ENCODE measurements around the gene RAB9A. TPM values are rescaled to one million over a fixed set of nuclear protein-coding genes. Genes with fewer than 3 reads are reported as not detected.

RAB9A gene
- total and polyA plus RNA-seq, 9 of the 15 experiments (the other 6 are each of a cell fraction or from before 2014, with no cell fraction given), result 13.5 to 20.8 (median 17.7) TPM

DNA sequence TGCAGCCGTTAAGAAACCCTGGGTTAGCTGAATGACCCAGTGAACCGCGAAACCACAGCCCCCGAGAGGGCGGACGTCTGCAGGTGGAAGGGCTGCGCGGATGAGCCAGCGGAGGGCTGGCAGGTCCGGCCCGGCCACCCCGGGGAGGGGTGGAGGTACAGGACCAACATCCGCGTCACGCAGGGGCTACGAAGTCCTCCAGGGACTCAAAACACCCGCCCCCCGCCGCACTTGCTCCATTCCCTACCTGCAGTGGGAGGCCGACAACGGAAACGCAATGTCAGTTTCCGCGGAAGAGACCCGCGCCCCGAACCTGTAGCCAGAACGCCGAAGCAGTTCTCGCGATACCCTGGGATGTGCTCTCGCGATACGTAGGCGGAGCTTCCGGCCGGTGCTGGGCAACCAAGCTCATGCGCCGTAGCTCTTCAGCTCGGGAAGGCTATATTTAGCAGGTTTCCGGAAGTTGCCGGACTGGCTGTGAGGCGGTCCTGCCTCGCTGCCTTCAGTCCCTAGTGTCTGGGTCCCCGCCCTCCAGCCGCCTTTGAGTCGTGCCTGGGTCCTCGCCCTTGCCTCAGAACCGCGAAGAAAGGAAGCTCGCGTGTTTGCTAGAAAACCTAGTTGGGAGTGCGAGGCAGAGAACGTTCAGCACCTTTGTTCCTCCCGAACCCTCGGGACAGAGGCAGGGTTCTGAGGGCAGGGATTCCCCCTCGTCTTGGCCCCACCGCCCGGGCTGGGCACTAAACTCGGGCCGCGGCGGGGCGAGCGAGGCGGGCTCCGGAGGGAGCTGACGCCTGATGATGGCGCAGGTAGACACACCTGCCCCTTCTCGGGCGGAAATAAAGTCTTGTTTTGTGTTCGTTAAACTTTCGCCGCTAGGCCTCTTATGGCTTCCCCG, 45.6 kb downstream of the RAB9A start, which contains the start of the genes OFD1 and TRAPPC2 (continued):
- no peak for TF ChIP-seq ZNF445 (CRISPR knock-in tag; IDR thresholded peaks at IDR 0.05; ENCODE audit: low read depth)
- TF ChIP-seq ZFP30 (CRISPR knock-in tag; IDR thresholded peaks at IDR 0.05; ENCODE audit: borderline replicate concordance), result no peak
- 0 out of 2 replicates have a peak, but pooled peaks have one; percentile 7 for TF ChIP-seq CBX5 (IDR thresholded peaks at IDR 0.05; ENCODE audit: borderline replicate concordance, low read depth)
- no peak for TF ChIP-seq ZNF583 (CRISPR knock-in tag; IDR thresholded peaks at IDR 0.05)
- TF ChIP-seq ZNF263 (CRISPR knock-in tag; IDR thresholded peaks at IDR 0.05; ENCODE audit: borderline replicate concordance), result no peak
- no peak for TF ChIP-seq ZBTB17 (CRISPR knock-in tag; IDR thresholded peaks at IDR 0.05)
- no peak for TF ChIP-seq ZNF140 (CRISPR knock-in tag; IDR thresholded peaks at IDR 0.05)
- TF ChIP-seq E2F5 (CRISPR knock-in tag; IDR thresholded peaks at IDR 0.05), result no peak
- TF ChIP-seq ZNF431 (CRISPR knock-in tag; IDR thresholded peaks at IDR 0.05), result no peak
- no peak for TF ChIP-seq SMAD2 (IDR thresholded peaks at IDR 0.05; ENCODE audit: low read depth, low read length)
- TF ChIP-seq, protein P1, sequence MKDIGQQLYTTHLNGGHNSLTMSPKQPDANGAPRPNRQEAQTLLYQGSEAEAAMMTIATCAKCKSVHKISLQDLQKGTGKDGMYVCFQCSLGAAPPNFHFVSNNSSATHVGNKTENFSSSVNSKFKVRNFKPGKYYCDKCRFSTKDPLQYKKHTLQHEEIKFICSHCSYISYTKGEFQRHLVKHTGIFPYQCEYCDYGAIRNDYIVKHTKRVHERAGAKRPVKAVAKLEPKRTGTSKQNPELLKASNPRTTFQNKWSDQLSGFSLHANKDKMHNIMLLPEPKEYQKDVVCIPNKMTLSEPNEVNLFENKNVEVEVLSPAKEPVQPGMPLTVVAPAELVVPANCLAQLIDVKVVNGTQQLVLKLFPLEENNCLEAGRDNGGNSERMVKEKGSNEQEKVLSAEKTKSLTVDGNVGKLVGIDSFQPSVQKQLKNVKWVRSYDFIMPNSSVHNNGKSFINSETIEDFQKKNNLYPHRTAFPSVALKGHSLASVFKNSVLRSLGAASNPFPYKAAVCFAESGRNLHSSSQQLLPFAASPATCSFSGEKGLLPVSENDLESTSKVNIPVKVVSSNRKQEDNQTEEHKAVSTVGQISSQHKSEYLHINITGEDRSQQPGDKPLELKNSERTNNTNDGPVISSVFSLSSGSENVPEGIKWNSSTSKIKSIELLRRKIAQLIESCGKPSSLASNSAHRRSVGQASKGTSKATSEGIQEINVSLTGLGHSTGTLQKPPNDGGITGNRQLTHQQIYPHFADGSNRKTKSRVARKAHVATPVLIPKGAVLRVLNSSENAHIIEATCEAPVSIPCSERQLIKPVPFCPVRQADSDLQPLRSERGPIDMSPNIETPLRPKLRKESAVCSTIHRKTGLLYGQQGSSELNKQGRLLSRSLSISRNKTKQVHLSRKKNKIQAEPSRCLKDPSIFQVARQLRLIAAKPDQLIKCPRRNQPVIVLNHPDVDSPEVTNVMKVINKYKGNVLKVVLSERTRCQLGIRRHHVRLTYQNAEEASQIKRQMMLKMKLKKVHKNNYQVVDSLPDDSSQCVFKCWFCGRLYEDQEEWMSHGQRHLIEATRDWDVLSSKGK (CRISPR knock-in tag; IDR thresholded peaks at IDR 0.05), result no peak
- TF ChIP-seq, protein P2, sequence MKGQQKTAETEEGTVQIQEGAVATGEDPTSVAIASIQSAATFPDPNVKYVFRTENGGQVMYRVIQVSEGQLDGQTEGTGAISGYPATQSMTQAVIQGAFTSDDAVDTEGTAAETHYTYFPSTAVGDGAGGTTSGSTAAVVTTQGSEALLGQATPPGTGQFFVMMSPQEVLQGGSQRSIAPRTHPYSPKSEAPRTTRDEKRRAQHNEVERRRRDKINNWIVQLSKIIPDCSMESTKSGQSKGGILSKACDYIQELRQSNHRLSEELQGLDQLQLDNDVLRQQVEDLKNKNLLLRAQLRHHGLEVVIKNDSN (CRISPR knock-in tag; IDR thresholded peaks at IDR 0.05), result no peak
- TF ChIP-seq, protein P3, sequence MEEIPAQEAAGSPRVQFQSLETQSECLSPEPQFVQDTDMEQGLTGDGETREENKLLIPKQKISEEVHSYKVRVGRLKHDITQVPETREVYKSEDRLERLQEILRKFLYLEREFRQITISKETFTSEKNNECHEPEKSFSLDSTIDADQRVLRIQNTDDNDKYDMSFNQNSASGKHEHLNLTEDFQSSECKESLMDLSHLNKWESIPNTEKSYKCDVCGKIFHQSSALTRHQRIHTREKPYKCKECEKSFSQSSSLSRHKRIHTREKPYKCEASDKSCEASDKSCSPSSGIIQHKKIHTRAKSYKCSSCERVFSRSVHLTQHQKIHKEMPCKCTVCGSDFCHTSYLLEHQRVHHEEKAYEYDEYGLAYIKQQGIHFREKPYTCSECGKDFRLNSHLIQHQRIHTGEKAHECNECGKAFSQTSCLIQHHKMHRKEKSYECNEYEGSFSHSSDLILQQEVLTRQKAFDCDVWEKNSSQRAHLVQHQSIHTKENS (CRISPR knock-in tag; IDR thresholded peaks at IDR 0.05), result no peak
- no peak for TF ChIP-seq ZC3H4 (CRISPR knock-in tag; IDR thresholded peaks at IDR 0.05; ENCODE audit: borderline replicate concordance)
- TF ChIP-seq, protein P4, sequence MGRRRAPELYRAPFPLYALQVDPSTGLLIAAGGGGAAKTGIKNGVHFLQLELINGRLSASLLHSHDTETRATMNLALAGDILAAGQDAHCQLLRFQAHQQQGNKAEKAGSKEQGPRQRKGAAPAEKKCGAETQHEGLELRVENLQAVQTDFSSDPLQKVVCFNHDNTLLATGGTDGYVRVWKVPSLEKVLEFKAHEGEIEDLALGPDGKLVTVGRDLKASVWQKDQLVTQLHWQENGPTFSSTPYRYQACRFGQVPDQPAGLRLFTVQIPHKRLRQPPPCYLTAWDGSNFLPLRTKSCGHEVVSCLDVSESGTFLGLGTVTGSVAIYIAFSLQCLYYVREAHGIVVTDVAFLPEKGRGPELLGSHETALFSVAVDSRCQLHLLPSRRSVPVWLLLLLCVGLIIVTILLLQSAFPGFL (CRISPR knock-in tag; IDR thresholded peaks at IDR 0.05), result no peak
